A673 (cell line): ENCODE data around the gene UNC13C. TPM values are rescaled to one million over a fixed set of nuclear protein-coding genes. Genes with fewer than 3 reads are reported as not detected.

Experiments
- BruUV-seq: library from RNA; stranded (reverse); fragments of 400-500 nt; replicated peaks from 2 replicates; lab custom pipeline; 2021; lab: Mats Ljungman, UMichigan
- CTCF ChIA-PET: fragments of 300-600 bp; sonication (Branson Sonifier 250); formaldehyde crosslinking; loops from one replicate; lab custom pipeline; 2022; ENCODE audit warnings: antibody characterized with exemption; lab: Charles Lee
- POLR2A ChIA-PET: fragments of 300-600 bp; sonication (Branson Sonifier 250); formaldehyde crosslinking; loops from one replicate; lab custom pipeline; 2022; ENCODE audit warnings: antibody characterized with exemption; ENCODE audit not compliant: low non-redundant PET; lab: Charles Lee
- DNase-seq: peaks from one replicate; pipeline ENCODE4 v3.0.0-alpha.2; 2015; ENCODE audit warnings: low spot score
- H3K27ac ChIP-seq: fragments of 200-600 bp; sonication (generic); 2 replicates; pipeline ENCODE4 v1.5.1; 2016; ENCODE audit warnings: mixed run types, low read depth, mild to moderate bottlenecking, mixed read lengths, antibody characterized with exemption, low read length; ENCODE audit not compliant: poor library complexity, severe bottlenecking
- H3K27me3 ChIP-seq: fragments of 200-600 bp; sonication (generic); replicated peaks from 2 replicates; pipeline ENCODE4 v1.6.1; 2017; ENCODE audit warnings: mixed run types, low read depth, mild to moderate bottlenecking, mixed read lengths, antibody characterized with exemption, low read length; ENCODE audit not compliant: insufficient read depth, poor library complexity
- H3K36me3 ChIP-seq: fragments of 200-600 bp; sonication (generic); 2 replicates; pipeline ENCODE4 v1.6.1; 2016; ENCODE audit warnings: mixed run types, mild to moderate bottlenecking, mixed read lengths, antibody characterized with exemption, low read length; ENCODE audit not compliant: insufficient read depth, poor library complexity, severe bottlenecking
- H3K4me1 ChIP-seq: fragments of 200-600 bp; sonication (generic); 2 replicates; pipeline ENCODE4 v1.6.1; 2017; ENCODE audit warnings: mixed run types, mild to moderate bottlenecking, mixed read lengths, antibody characterized with exemption, low read length; ENCODE audit not compliant: insufficient read depth, poor library complexity, severe bottlenecking
- H3K4me3 ChIP-seq: fragments of 200-600 bp; sonication (generic); 2 replicates; pipeline ENCODE4 v1.5.1; 2016; ENCODE audit warnings: low read depth, mixed run types, mild to moderate bottlenecking, mixed read lengths, low read length; ENCODE audit not compliant: poor library complexity, severe bottlenecking
- H3K9me3 ChIP-seq: fragments of 200-600 bp; sonication (generic); 2 replicates; pipeline ENCODE4 v1.6.1; 2016; ENCODE audit warnings: mixed run types, low read depth, mild to moderate bottlenecking, mixed read lengths, antibody characterized with exemption, low read length; ENCODE audit not compliant: poor library complexity, severe bottlenecking
- EZH2 ChIP-seq: fragments of 200-600 bp; sonication (generic); IDR thresholded peaks from 2 replicates; pipeline ENCODE4 v1.6.1; 2017; ENCODE audit warnings: borderline replicate concordance, low read depth, mild to moderate bottlenecking, mixed read lengths, antibody characterized with exemption, low read length; ENCODE audit not compliant: poor library complexity, severe bottlenecking
- intact Hi-C: fragments of 100-400 bp; cut with micrococcal nuclease; formaldehyde crosslinking; loops from one replicate; pipeline ENCODE4 v1.10.0; 2022; ENCODE audit not compliant: unreplicated experiment
- total RNA-seq: library from RNA; stranded (reverse); gene quantifications from 2 replicates; pipeline ENCODE4 v1.2.3, GENCODE V29; 2021
- TF ChIP-seq, protein P1 (sequence below): fragments of 300-800, 200-600 bp; sonication (generic); conservative IDR thresholded peaks from 2 replicates; pipeline ENCODE4 v1.5.1; 2017; ENCODE audit warnings: low read depth, mild to moderate bottlenecking, antibody characterized with exemption, low read length, moderate library complexity, mixed read lengths

Gene UNC13C
- total RNA-seq, 1 experiment from 2014 or later, result not detected

DNA sequence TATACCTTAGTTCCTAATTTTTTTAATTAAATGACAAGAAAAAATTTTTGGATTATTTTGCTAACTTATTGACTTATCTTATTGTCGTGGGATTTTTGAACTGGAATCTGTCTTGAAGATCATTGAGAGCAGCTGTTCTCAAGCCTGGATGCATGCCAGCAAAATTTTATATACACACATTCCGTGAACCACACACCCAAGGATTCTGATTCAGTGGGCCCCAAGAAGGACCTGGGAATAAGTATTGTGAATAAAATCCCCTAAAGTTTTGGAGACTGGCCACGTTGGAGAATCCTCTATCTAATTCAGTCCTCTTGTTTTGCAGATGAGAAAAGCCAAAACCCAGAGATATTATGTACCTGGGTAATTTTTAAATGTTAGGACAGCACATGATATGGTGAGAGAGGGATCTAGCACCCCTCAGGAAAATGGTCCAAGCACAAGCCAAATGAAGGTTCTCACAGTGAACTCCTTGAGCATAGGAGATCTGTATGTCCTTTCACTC lies 55.2 kb downstream of the UNC13C start:
- TF ChIP-seq, protein P1, sequence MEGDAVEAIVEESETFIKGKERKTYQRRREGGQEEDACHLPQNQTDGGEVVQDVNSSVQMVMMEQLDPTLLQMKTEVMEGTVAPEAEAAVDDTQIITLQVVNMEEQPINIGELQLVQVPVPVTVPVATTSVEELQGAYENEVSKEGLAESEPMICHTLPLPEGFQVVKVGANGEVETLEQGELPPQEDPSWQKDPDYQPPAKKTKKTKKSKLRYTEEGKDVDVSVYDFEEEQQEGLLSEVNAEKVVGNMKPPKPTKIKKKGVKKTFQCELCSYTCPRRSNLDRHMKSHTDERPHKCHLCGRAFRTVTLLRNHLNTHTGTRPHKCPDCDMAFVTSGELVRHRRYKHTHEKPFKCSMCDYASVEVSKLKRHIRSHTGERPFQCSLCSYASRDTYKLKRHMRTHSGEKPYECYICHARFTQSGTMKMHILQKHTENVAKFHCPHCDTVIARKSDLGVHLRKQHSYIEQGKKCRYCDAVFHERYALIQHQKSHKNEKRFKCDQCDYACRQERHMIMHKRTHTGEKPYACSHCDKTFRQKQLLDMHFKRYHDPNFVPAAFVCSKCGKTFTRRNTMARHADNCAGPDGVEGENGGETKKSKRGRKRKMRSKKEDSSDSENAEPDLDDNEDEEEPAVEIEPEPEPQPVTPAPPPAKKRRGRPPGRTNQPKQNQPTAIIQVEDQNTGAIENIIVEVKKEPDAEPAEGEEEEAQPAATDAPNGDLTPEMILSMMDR, result no peak
- TF ChIP-seq EZH2, result no peak
- CTCF ChIA-PET, result no interaction called here
- intact Hi-C loops, result no loop called here
- no peak for DNase-seq
- no TSS peak for BruUV-seq
- no peaks in the 10 kb centered on the region for H3K4me1 ChIP-seq
- H3K27me3 ChIP-seq, result no peaks in the 10 kb centered on the region
- H3K4me3 ChIP-seq, result no peak overlapping the region
- POLR2A ChIA-PET, result no interaction called here
- H3K9me3 ChIP-seq, result peaks cover 8% of the 10 kb centered on the region
- H3K36me3 ChIP-seq, result no peaks in the 10 kb centered on the region
- no peak overlapping the region for H3K27ac ChIP-seq

DNA sequence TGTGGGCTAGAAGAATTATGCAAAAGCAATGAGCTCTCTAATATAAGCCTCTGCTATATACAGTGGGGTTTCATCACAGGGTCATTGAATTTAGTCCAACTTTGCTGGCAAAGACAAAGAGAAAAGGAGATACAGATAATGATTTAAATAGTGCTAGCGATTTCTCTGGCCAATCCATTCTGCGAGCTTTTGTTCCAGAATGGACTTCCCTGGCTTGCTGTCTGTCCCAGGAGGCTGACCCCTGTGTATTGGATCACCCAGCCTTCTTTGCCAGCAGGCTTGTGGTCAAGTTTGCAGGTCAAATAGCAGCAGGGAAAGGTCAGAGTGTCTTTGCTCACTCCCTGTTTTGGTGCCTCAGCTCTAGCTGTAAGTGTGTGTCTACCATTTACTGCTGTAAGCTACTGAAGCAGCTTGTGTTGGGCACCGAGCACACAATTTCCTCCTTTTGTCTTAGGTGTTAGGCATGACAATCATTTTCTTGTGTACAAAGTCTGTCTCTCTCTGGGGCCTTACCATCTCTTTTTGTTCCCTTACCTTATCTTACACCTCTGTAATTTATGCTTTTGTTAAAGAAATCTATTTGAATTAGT lies 55.7 kb downstream of the UNC13C start:
- H3K4me1 ChIP-seq, result no peaks in the 10 kb centered on the region
- TF ChIP-seq, protein P1, result no peak
- TF ChIP-seq EZH2, result no peak
- ChIA-PET POLR2A (no interaction called here), CTCF (no interaction called here)
- no peaks in the 10 kb centered on the region for H3K36me3 ChIP-seq
- no peaks in the 10 kb centered on the region for H3K27me3 ChIP-seq
- DNase-seq, result no peak
- intact Hi-C loops, result no loop called here
- H3K27ac ChIP-seq, result no peak overlapping the region
- BruUV-seq, result no TSS peak
- peaks cover 8% of the 10 kb centered on the region for H3K9me3 ChIP-seq
- no peak overlapping the region for H3K4me3 ChIP-seq

DNA sequence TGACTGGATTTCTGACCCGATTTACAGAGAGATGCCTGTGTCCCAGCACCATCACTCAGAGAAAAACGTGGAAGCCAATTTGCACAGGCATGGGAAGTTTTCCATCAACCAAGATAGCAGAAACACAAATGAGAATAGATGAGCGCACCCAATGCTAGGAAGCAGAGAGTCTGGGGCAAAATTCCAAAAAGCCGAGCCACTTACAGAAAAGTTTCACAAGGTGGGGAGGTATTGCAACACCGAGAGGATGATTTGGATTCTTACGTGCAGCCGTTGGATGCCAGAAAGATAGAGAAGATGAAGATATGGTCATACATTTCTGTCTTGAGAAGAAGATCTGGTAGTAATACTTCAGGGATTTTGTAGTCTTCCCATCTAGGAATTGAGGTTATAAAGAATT lies 57.4 kb downstream of the UNC13C start:
- H3K4me3 ChIP-seq, result no peak overlapping the region
- BruUV-seq, result no TSS peak
- H3K9me3 ChIP-seq, result peaks cover 11% of the 10 kb centered on the region
- H3K27me3 ChIP-seq, result no peaks in the 10 kb centered on the region
- no peak for DNase-seq
- TF ChIP-seq EZH2, result no peak
- TF ChIP-seq, protein P1, result no peak
- no peak overlapping the region for H3K27ac ChIP-seq
- POLR2A ChIA-PET, result no interaction called here
- CTCF ChIA-PET, result no interaction called here
- no peaks in the 10 kb centered on the region for H3K4me1 ChIP-seq
- no peaks in the 10 kb centered on the region for H3K36me3 ChIP-seq
- intact Hi-C loops, result no loop called here
